M059J (cell line): Measurements from ENCODE around the gene SOAT2. TPM values are rescaled to one million over a fixed set of nuclear protein-coding genes. Genes with fewer than 3 reads are reported as not detected.
A peak's percentile ranks its signal among the peaks of the same experiment; 100 is the strongest.

Experiments used
- DNase-seq: peaks from one replicate; pipeline ENCODE4 v3.0.0-alpha.2; 2012; ENCODE audit warnings: low read depth
- total RNA-seq: library from RNA; depleted of rRNA; stranded (reverse); fragments of >200 nt; shearing (Covaris generic); gene quantifications from 2 replicates; pipeline ENCODE4 v1.2.3, GENCODE V29; 2014; rRNA removed

Gene SOAT2, protein sequence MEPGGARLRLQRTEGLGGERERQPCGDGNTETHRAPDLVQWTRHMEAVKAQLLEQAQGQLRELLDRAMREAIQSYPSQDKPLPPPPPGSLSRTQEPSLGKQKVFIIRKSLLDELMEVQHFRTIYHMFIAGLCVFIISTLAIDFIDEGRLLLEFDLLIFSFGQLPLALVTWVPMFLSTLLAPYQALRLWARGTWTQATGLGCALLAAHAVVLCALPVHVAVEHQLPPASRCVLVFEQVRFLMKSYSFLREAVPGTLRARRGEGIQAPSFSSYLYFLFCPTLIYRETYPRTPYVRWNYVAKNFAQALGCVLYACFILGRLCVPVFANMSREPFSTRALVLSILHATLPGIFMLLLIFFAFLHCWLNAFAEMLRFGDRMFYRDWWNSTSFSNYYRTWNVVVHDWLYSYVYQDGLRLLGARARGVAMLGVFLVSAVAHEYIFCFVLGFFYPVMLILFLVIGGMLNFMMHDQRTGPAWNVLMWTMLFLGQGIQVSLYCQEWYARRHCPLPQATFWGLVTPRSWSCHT
- total RNA-seq: 0.22 TPM in 1 of 2 replicates, not detected in the other

DNA sequence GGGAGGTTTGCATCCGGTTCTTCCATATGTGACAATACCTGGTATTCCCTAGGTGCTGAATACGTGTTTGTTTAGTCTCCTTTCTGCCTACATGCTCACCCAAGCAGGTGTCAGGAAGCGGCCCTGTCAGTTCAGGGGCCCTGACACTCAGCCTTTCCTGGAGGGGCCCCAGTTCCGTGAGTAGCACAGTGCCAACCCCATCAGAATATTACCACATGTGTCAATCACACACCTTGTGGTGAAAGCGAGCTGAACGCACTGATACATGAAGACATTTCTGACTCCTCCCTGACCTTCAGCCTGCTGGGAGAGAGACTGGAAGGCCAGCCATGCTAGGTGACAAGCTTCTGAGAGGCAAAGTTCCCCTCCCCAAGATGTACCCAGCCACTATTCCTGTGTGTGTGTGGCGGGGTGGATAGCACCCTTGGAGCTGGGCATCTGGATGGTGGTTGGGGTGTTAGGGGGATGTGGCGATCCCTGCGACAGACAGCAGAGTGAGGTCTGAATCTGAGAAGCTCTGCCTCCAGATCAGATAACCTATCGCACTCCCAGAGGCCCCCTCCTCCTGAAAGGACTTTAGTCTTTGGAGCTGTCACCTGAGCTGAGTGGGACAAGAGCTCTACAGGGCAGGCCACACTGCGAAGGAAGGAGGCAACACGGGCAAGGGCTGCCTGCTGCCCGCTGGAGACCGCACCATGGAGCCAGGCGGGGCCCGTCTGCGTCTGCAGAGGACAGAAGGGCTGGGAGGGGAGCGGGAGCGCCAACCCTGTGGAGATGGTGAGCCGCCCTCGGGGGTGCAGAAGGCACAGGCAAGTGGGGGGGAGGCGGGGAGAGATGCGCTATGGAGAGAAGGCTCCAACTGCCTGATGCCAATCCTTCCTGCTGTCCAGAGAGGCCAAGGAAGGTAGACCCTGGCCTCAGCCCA is at the start of gene SOAT2:
TSS of gene SOAT2 (plus strand) at position 604 of the 925 bp plus-strand sequence. CDS start at position 696, 92 bp downstream.
- no peak for DNase-seq

DNA sequence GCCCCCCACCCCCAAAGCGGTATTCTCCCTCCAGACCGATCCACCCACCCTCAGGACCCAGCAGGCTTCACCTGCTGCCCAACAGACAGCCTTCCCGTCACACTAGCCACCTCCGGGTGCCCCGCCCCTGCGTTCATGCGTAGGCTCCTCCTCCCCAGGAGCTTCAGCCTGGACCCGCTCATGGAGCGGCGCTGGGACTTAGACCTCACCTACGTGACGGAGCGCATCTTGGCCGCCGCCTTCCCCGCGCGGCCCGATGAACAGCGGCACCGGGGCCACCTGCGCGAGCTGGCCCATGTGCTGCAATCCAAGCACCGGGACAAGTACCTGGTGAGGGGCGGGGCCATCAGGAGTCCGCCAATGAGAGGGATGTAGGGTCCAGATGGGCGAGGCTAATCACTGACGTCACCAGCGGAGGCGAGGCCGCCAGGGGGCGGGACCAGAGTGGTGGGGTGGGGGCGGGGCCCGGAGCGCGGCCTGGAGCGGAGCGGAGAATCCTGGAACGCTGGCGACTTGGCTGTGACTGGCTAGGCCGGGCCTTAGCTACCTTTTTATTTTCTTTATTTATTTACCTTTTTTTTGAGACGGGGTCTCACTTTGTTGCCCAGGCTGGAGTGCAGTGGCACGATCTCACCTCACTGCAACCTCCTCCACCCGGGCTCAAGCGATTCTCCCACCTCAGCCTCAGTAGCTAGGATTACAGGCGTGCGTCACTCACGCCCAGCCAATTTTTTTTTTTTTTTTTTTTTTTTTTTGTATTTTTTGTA is 49.0 kb upstream of the SOAT2 start:
- peak; percentile 71 for DNase-seq

DNA sequence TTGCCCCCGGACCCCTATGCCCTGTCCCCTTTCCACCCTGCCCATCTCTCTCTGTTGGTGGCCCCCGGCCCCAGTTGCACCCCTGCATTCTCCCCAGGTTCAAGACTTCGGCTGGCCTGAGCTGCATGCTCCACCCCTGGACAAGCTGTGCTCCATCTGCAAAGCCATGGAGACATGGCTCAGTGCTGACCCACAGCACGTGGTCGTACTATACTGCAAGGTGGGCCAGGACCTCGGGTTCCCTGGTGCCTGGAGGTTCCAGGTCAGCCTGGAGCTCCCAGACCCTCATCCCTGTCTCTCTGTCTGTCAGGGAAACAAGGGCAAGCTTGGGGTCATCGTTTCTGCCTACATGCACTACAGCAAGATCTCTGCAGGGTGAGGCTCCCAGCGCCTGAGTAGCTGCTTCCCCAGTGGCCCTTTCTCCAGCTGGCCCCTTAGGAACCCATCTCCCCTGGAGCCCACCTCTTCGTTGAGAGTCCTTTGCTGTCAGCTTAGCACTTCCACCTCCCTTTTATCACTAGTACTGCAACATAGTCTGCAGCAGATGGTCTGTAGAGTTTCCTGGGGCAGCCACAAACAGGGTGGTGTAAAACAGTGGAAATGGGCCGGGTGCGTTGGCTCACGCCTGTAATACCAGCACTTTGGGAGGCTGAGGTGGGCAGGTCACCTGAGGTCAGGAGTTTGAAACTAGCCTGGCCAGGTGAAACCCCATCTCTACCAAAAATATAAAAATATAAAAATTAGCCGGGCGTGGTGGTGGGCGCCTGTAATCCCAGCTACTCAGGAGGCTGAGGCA is 47.6 kb upstream of the SOAT2 start:
- DNase-seq: no peak

DNA sequence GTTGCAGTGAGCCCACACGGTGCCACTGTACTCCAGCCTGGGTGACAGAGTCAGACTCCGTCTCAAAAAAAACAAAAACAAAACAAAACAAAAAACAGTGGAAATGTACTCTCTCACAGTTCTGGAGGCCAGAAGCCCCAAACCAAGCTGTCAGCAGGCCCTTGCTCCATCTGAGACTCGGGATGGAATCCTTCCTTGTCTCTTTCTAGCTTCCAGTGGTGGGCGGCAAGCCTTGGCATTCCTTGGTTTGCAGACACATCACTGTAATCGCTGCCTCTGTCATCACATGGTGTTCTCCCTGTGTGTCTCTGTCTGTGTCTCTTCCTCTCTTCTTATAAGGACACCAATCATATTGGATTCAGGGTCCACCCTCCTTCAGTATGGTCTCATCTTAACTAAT is 47.0 kb upstream of the SOAT2 start:
- no peak for DNase-seq

DNA sequence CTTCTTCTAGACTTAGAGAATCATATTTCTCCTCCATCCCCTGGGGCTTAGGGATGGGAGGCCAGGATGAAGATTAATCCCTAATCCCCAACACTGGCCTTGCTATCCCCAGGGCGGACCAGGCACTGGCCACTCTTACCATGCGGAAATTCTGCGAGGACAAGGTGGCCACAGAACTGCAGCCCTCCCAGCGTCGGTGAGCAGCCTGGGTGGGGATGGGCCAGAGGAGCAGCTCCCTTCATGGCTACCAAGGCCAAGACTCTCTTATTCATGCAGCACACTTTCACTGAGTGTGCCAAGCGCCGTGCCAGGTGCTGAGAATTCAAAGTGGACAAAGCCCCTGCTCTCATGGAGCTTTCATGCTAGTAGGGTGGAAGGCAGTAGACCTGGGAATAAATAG is 46.4 kb upstream of the SOAT2 start:
- no peak for DNase-seq

DNA sequence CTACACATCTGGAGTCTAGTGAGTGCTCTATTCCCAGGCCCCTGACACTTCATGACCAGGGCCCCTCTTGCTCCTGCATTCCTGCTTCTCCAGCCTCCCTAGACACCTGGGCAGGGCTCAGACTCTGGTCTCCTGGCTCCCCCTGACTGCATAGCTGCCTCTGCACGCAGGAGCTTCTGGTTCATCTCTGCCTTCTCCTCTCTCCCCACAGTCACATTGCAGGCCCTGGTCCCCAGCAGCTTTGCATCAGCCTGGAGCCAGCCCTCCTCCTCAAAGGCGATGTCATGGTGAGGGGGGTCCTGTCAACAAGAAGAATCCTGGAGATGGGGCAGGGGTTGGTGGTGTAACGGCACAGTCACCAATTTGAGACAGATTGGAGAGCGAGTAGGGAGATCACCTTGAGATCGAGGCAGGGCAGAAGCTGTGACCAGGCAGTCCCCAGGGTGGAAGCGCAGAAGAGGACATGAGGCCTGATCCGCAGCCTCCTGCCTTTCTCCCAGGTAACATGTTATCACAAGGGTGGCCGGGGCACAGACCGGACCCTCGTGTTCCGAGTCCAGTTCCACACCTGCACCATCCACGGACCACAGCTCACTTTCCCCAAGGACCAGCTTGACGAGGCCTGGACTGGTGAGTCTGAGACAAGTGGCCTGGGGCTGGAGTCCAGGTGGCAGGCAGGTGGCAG is 45.3 kb upstream of the SOAT2 start:
- no peak for DNase-seq

DNA sequence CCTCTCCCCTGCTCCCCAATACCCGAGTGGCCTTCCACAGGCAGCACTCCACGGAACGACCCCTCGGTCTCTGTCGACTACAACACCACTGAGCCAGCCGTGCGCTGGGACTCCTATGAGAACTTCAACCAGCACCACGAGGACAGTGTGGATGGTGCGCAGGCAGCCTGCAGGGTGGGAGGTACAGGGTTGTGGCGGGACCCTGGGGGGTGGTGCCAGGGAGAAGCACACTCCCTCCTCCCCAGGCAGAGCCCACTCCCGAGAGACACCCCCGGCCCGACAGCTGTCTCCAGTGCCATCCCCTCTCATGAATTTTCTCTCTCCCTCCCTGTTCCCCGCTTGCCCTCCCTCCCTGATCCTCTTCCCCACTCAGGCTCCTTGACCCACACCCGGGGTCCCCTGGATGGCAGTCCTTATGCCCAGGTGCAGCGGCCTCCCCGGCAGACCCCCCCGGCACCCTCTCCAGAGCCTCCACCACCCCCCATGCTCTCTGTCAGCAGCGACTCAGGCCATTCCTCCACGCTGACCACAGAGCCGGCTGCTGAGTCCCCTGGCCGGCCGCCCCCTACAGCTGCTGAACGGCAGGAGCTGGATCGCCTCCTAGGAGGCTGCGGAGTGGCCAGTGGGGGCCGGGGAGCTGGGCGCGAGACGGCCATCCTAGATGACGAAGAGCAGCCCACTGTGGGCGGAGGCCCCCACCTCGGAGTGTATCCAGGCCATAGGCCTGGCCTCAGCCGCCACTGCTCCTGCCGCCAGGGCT is 44.4 kb upstream of the SOAT2 start:
- DNase-seq: no peak

DNA sequence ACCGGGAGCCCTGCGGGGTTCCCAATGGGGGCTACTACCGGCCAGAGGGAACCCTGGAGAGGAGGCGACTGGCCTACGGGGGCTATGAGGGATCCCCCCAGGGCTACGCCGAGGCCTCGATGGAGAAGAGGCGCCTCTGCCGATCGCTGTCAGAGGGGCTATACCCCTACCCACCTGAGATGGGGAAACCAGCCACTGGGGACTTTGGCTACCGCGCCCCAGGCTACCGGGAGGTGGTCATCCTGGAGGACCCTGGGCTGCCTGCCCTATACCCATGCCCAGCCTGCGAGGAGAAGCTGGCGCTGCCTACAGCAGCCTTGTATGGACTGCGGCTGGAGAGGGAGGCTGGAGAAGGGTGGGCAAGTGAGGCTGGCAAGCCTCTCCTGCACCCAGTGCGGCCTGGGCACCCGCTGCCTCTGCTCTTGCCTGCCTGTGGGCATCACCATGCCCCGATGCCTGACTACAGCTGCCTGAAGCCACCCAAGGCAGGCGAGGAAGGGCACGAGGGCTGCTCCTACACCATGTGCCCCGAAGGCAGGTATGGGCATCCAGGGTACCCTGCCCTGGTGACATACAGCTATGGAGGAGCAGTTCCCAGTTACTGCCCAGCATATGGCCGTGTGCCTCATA is 43.7 kb upstream of the SOAT2 start:
- no peak for DNase-seq

DNA sequence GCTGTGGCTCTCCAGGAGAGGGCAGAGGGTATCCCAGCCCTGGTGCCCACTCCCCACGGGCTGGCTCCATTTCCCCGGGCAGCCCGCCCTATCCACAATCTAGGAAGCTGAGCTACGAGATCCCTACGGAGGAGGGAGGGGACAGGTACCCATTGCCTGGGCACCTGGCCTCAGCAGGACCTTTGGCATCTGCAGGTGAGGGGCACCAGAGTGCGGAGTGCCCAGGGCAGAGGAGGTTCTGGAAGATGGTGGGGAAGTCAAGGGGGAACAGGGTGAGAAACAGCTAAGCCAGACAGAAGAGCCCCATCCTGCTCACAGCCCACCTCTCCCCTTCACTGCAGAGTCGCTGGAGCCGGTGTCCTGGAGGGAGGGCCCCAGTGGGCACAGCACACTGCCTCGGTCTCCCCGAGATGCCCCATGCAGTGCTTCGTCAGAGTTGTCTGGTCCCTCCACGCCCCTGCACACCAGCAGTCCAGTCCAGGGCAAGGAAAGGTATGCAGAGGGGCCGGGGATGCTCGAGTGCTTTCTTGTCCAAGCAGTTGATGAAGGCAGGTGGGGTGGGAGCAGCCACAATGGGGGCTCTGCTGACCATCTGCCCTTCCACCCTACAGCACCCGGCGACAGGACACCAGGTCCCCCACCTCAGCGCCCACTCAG is 43.1 kb upstream of the SOAT2 start:
- DNase-seq: no peak

DNA sequence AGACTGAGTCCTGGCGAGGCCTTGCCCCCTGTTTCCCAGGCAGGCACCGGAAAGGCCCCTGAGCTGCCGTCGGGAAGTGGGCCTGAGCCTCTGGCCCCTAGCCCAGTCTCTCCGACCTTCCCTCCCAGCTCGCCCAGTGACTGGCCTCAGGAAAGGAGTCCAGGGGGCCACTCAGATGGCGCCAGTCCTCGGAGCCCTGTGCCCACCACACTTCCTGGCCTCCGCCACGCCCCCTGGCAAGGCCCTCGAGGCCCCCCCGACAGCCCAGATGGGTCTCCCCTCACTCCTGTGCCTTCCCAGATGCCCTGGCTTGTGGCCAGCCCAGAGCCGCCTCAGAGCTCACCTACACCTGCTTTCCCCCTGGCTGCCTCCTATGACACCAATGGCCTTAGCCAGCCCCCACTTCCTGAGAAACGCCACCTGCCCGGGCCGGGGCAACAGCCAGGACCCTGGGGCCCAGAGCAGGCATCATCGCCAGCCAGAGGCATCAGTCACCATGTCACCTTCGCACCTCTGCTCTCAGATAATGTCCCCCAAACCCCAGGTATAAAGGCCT is 42.5 kb upstream of the SOAT2 start:
- no peak for DNase-seq

DNA sequence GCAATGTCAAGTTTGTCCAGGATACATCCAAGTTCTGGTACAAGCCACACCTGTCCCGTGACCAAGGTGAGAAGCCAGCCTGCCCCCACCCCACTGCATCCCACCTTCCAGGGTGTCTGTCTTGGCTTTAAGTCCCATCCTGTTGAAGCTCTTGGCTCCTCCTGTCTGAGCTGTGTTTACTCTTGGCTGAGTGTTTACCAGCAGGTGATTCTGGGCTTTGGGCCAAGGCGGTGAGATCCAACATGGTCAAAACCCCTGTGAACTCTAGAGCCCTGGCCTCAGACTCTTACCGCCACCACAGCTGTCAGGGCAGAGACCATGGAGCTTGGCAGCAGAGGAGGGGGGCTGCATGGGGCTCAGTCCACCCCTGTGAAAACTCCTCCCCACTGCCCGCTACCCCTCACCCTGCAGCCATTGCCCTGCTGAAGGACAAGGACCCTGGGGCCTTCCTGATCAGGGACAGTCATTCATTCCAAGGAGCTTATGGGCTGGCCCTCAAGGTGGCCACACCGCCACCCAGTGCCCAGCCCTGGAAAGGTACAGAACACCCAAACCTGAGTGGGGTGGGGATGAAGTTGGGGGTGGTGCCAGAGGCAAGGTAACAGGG is 41.8 kb upstream of the SOAT2 start:
- DNase-seq: peak; percentile 73

DNA sequence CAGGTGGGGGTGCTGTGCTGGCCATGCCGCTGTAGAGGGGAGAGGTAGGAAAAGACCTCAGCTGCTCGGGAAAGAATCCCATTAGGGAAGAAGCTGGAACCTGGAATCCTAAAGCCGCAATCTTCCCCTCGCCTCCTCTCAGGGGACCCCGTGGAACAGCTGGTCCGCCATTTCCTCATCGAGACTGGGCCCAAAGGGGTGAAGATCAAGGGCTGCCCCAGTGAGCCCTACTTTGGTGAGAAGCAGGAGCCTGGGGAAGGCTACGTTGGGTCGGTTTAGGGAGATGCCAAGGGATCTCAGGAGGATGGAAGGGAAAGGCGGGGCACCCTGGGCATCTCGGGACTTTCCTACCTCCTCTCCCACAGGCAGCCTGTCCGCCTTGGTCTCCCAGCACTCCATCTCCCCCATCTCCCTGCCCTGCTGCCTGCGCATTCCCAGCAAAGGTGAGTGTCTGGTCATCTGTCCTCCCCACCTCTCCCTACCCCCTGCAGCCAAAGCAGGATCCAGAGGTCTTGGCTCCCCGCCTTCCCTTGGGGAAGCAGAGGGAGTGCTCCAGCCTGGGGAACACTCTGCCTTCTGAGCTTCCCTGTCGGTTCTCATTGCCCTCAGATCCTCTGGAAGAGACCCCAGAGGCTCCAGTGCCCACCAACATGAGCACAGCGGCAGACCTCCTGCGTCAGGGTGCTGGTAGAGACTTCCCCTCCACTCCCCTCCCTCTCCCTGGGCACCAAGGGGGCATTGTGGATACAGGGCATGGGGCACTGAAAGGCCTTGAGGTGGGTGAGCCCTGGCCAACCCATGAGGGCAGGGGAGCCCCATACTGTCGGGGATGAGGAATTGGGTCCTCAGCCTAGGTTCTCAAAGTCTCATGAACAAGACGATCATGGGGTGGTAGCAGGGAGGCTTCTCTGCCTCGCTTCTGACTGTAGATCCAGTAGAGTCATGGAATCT is 41.0 kb upstream of the SOAT2 start:
- DNase-seq: no peak

DNA sequence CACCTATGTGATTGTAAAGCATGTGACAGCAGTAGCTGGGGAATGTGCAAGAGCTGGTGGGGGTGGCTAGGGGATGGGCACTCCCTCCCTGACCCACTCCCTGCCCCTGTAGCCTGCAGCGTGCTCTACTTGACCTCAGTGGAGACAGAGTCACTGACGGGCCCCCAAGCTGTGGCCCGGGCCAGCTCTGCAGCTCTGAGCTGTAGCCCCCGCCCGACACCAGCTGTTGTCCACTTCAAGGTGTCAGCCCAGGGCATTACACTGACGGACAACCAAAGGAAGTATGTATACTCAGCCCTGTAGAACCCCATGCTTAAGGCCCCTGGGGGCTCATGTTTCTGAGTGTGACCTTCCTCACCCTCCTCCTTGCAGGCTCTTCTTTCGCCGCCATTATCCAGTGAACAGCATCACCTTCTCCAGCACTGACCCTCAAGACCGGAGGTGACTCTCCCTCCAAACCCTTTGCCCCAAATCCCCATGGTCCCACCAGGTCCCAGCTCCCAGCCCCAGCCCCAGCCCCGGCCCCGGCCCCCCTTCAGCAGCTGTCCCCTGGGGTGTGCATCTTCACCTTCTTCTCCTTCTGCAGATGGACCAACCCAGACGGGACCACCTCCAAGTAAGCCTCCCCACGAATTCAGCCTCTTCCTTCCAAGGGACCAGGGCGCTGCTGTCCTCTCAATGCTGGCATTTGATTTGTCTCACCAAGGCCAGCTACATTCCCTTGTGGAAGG is 40.1 kb upstream of the SOAT2 start:
- no peak for DNase-seq

DNA sequence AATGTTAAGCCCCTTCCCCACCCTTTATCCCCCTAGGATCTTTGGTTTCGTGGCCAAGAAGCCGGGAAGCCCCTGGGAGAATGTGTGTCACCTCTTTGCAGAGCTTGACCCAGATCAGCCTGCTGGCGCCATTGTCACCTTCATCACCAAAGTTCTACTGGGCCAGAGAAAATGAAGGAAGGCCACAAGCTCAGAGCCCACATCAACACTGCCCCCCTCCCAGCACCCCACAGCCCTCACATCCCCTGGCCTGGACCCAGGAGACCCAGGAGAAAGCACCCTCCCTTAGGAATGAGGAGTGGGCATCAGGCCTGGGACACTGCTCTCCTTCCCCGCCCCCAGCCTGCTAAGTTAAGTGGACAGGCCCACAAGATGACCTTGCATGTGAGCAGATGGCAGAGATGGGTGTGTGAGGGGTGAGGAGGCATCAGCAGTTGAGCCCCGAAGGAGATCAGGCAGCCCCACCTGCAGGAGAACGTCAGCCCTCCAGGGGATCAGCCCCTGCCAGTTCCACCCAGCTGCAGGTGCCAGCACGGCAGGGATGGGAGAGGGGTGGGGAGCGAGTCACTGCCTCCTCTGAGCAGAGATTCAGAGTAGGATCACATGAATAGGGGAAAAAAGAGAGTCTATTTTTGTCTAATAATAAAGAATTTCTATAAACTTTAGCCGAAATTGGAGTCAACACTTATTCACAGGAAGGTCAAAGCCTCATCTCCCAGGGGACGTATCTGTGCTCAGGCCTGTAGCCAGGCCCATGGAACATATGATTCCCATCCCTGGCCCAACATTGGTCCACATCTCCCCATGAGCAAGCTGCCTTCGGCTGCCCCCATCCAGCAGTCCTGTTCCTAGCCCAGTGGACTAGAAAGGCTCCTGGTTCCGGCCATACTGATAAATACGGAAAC is 39.3 kb upstream of the SOAT2 start:
- DNase-seq: peak; percentile 50
